Iris pigment epithelial cell (primary cell): ENCODE results near the gene ZNF337.
"Not testable (repeated sequence)": the region's sequence is repeated elsewhere in the genome, so short reads cannot be mapped to it uniquely, and the experiment has no call there.

ENCODE experiments used
- DNase-seq: peaks from one replicate; pipeline ENCODE4 v3.0.0-alpha.2; 2011; ENCODE audit warnings: low read depth

ZNF337 gene

GRCh38 chr20:25692499-25692898, 4.2 kb downstream of the ZNF337 start:
- DNase-seq = no peak

DNA sequence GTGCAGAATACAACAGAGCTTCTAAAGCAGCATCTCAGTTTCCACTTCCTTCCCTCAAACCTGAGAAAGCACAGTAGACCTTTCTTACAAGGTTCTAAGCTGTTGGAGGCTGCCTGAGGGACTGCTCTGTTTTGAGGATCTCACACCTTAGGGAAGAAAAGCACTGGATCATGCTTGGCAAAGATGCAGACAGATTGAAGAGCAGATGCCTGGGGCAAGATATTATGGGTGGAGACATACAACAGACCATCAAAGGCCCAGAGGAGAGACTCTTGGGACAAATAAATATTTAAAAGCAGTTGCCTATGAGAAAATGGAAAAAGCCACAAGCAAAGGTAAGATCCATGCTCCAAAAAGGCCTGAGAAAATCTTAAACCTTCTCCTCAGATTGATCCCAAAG, 6.2 kb downstream of the ZNF337 start:
- DNase-seq = no peak

GRCh38 chr20:25686081-25687067, 10.3 kb downstream of the ZNF337 start:
- no peak for DNase-seq

DNA sequence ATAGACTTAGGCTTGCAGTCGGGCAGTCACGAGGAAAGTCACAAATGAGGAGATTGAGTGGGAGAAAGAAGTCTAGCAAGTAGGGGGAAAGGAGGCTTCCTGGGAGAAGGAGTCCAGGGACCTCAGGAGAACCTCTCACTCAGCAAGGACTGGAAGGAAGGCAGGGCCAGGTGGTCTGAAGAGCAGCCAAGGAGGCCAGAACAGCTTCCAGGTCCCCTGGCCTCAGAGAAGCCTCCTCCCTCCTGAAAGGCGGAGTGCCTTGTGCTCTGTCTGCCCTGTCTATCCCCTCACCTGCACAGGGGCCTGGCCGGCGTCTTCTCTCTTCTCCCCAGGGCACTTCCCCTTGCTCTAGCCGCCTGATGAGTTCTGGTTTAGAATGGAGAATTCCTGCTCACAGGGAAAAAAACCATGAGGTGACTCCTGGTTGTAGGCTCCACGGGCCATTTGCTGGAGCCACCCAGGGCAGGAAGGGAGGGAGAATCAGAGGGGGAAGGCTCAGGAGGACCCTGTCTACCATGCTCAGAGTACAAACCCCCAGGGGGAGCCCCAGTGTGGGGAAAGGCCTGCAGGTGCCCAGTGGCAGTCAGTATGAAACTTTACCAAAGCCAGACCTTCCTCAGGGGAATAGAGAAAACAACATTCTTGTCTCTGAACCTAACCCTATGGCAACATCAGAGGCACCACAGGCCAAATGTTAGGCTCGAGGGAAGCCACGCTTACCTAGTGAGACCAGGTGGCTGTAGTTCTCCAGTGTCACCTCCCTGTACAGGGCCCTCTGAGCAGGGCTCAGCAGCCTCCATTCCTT, 11.2 kb downstream of the ZNF337 start:
- no peak for DNase-seq

DNA sequence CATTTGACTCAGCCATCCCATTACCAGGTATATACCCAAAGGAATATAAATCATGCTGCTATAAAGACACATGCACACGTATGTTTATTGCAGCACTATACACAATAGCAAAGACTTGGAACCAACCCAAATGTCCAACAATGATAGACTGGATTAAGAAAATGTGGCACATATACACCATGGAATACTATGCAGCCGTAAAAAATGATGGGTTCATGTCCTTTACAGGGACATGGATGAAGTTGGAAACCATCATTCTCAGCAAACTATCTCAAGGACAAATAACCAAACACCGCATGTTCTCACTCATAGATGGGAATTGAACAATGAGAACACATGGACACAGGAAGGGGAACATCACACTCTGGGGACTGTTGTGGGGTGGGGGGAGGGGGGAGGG, 12.8 kb downstream of the ZNF337 start:
- DNase-seq = not testable (repeated sequence)

DNA sequence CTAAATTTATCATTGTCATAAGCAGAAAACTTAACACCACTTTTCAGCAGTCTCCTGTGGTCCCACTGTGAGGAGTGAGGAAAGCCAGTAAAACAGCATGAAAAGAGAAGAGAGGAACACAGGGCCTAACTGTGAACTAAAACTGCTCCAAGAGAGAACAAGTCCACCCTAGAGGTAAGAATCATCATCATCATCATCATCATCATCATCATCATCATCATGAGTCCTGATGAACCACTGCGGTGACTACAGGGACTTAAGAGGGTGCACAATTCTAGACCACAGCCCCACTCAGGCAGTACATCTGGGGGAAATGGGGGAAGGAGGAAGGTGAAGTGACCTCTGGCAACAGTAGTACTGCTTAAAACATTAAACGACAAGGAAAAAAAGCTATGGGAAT, 13.6 kb downstream of the ZNF337 start:
- DNase-seq = no peak

DNA sequence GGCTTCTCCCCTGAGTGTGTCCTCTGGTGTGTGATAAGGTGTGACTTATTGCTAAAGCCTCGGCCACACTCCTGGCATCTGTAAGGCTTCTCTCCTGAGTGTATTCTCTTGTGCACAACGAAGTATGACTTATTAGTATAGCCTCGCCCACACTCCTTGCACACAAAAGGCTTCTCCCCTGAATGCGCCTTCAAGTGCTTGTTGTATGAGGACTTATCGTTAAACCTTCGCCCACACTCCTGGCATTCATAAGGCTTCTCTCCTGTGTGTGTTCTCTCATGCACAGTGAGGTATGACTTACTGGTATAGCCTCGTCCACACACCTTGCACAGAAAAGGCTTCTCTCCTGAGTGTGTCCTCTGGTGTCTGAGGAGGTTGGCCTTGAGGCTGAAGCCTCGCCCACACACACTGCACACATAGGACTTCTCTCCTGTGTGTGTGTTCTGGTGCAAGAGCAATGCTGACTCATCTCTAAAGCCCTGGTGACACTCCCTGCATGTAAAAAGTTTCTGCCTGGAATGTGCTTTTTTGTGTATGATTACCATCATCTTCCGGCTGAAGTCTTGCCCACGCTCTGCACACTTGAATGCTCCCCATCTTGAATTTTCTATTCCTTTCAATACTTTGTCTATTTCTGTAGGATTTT, 20.4 kb downstream of the ZNF337 start:
- peak; percentile 92 for DNase-seq

DNA sequence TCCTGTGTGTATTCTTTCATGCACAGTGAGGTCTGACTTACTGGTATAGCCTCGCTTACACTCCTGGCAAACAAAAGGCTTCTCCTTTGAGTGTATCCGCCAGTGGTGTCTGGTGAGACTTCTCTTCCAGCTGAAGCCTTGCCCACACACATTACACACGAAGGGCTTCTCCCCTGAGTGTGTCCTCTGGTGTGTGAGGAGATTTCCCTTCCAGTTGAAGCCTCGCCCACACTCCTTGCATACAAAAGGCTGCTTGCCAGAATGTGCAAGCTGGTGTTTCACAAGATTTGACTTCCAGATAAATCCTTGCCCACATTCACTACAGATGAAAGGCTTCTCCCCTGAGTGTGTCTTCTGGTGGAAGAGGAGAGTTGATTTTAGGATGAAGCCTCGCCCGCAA, 21.5 kb downstream of the ZNF337 start:
- no peak for DNase-seq

DNA sequence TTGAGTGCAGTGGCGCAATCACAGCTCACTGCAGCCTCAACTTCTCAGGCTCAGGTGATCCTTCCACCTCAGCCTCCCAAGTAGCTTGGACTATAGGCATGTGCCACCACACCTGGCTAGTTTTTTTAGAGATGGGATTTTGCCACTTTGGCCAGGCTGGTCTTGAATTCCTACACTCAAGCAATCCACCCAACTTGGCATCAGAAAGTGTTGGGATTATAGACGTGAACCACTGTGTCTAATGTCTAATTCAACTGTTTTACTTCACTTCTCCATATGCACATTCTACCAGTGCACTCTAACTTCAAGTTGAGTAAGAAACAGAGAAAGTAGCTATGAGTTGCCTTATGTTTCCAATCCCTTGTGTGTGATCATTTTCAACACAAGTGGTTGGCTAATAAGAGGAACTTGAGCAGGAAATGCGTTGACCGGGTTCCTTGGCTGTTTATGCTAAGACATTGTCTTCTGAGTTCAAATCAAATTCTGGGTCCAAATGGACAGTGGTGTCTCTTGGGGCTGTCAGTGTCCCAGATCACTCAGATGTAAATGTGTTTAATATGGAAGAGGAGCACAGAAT, 23.9 kb downstream of the ZNF337 start:
- DNase-seq = no peak

GRCh38 chr20:25669826-25670422, 26.7 kb downstream of the ZNF337 start:
- DNase-seq = peak; percentile 89

DNA sequence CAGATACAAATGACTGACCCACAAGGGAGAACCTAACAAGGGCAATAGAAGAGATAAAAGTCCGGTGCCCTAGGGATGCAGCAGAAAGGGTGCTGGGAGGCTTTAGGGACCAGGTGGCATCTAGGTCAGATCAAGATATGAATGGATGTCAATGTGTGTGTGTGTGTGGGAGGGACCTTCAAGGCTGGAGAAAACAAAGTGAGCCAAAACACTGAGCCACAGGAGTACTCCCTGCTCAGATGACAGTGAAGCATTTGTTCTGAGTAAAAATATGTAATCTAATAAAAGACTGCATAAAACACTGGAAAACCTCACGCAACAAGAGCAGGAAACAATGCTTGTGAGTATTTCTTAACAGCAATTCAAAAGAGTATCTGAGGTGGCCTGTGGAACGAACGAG, 28.2 kb downstream of the ZNF337 start:
- no peak for DNase-seq

DNA sequence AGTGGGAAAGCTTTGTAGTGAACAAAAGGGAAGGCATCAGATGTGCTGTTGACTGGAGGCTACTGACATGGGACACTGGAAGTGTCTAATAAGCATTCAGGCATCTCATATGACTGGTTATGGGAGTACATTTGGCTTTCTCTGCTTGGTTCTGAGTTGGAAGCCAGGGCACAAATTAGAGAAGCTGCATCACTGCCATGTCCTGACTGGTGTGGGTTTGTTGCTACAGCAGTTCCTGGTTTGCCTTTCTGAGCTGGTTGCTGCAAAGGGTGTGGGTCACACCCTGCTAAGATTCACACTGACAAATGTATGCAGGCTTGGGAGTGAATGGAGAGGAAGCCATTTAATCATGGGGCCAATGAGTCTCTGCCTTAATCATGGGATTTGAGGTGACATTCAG, 36.7 kb downstream of the ZNF337 start:
- no peak for DNase-seq

- no peak for DNase-seq
Measured at GRCh38 chr20:25654487-25654886, 42.2 kb downstream of the ZNF337 start.

- DNase-seq = not testable (repeated sequence)
Measured at GRCh38 chr20:25652866-25653265, 43.8 kb downstream of the ZNF337 start.

DNA sequence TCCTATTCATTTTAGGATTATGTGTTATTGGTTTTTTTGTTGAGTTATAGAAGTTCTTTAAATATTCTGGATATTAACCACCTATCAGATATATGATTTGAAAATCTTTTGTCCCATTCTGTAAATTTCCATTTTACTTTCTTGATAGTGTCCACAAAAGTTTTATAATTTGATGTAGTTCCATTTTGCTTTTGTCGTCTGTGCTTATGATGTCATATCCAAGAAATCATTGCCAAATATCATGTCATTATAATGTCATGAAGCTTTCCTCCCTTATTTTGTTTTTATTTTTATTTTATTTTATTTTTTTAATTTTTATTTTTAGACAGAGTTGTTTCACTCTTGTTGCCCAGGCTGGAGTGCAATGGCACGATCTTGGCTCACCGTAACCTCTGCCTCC, 51.8 kb downstream of the ZNF337 start:
- DNase-seq = no peak

GRCh38 chr20:25643716-25644115, 52.9 kb downstream of the ZNF337 start:
- DNase-seq = no peak

- DNase-seq = no peak
Measured at GRCh38 chr20:25637247-25637646, 59.4 kb downstream of the ZNF337 start.

DNA sequence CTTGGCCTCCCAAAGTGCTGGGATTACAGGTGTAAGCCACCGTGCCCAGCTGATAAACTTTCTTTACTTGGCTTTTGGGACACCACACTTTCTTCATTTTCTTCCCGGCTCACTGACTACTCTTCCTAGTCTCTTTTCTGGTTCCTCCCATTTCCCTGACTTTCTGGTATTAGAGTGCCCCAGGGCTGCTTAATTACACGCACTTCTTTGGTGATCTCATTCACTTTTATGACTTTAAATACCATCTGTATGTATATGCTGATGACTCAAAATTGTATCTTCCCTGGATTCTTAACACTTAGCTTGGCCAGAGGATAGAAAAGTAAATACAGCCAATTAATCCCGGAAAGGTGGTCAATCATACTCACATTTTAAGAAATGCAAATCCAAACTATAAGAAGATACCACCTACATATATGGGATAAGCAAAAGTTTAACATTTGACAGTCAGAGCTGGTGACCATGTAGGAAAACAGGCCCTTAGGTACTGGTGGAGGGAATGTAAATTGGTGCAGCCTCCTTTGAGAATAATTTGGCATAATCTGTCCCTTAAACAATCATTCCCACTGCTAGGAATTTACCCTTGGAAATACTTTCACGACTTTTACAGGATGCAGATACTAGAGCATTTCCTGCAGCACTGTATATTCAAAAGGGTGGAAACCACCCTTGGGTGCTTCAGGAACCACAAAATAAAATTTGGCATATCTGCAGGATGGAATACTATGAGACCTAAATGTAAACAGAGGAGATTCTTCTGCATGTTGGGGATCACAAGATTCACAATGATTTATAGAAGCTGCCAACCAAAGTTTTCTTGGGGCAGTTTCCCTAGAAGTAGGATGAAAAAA, 63.5 kb downstream of the ZNF337 start:
- no peak for DNase-seq

GRCh38 chr20:25630615-25631014, 66.0 kb downstream of the ZNF337 start:
- not testable (repeated sequence) for DNase-seq

DNA sequence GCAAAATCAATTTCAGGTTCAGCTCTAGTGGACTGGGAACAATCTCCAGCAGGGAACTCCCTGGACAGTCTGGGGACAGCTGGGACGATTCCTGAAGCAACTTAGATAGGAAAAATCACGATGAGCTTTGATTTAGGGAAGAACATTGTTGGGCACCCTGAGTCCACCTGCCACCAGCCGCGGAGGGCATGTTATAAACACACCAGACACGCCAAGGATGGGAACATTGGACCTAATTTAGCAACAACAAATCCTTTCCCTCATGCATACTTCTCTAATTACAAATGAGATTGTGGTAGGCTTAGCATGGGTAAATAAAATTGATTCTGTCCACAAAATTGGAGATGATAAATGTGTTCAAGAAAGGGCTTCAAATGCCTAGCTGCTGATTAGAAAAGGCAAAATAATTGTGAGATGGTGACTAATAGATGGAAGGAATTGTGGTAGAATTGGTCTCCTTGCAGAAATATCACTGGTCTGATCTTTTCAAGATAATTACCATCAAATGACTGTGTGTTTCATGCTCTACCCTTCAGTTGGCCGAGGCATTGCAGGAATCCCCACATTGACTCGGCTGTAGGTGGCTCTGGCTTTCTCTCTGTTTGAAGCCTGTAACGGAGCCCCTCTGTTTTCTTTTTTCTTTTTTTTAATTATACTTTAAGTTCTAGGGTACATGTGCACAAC, 66.7 kb downstream of the ZNF337 start:
- DNase-seq = no peak
